NCI-H345 (cell line): Measurements from ENCODE around the gene TMEM154.
A peak's percentile ranks its signal among the peaks of the same experiment; 100 is the strongest.

Experiments used
- DNase-seq: peaks from one replicate; lab custom pipeline; 2025; lab: John Stamatoyannopoulos, UW

The TMEM154 gene

DNA sequence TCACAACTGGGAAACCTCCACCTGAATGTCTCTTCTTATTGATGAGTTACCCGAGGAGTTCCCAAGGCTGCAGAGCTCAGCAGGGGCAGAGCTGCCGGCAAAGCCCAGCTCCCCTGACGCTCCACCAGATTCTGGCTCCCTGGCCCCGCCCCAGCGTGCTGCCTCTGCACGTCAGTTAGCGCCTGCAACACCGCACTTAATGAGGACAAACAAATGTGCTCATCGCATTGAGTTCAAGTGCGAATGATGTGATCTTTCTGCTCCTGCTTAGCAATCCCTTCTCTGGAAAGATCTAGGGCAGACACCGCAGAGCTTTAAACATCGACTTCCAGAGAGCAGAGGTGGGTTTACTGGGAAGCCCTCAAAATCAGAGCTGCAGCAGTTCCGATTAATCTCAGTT, 88.4 kb downstream of the TMEM154 start:
- peak; percentile 73 for DNase-seq

DNA sequence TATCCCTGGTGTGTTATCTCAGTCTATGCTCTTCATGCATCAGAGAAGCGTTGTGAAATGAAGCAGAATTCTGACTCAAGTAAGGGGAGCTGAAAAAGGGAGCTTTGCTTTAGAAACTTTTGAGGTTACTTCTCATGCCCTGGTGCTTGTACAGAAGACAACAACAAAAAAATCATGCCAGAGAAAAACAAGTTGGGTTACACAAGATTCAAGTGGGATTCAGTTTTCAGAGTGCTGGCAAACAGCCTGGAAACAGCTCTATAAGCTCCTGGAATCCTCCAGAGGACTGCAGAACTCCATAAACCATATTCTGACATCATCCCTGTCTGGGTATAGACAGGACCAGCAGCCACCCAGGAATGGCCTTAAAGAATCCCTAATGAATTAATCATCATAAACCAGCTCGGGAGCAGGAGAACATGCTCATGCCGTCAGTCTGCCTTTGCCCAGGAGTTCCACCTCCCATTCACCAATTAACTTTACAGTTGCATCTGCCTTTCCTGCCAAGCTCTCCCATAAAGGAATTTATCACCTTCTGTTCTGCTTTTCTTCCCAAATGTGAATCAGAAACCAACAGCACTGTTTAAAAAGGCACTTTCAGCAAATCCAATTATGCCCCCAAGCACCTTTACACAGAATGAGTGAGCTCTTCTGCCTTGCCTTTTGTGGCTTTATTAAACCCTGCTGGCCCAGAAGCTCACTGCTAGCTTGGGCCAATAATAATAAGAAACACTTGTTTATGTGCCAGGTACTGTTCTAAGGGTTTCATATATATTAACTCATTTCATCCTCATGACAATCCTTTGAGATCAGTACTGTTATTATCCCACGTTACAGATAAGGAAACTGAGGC, 89.4 kb downstream of the TMEM154 start:
- DNase-seq, result peak; percentile 73

DNA sequence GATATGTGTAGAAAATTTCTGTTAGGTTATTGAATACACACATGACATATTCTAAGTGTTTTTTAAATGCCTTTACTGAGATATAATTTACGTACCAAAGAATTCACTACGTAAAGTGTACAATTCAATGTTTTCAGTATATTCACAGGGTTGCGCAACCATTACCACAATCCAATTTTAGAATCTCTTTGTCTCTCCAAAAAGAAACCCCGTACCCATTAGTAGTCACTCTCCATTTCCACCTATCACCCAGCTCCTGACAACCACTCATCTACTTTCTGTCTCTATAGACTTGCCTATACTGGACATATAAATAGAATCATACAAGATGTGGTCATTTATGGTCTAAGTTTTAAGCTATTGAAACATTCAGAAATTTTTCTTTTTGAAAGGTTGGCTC, 90.9 kb downstream of the TMEM154 start:
- DNase-seq, result no peak

DNA sequence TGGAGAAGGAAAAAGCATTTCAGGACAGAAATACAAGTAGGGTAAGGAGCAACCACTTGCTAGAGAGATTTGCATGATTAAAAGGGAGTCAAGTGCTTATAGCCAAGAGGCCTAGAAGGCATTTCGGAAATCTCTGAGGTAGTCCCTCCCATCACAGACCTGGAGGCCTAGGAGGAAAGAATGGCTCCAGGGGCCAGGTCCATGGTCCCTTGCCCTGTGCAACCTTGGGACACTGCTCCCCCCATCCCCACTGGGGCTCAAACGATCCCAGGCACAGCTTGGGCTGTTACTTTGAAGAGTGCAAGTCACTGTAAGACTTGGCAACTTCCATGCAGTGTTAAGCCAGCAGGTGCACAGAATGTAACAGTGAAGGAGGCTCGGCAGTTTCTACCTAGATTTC, 92.7 kb downstream of the TMEM154 start:
- DNase-seq, result no peak

DNA sequence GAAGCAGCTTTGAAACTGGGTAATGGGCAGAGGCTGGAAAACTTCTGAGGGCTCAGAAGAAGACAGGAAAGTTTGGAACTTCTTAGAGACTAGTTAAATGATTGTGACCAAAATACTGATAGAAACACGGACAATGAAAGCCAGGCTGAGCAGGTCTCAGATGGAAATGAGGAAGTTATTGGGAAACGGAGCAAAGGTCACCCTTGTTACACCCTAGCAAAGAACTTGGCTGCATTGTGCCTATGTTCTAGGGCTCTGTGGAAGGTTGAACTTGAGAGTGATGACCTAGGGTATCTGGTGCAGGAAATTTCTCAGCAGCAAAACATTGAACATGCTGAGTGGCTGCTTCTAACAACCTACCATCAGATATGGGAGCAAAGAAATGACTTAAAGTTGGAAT, 93.1 kb downstream of the TMEM154 start:
- no peak for DNase-seq

DNA sequence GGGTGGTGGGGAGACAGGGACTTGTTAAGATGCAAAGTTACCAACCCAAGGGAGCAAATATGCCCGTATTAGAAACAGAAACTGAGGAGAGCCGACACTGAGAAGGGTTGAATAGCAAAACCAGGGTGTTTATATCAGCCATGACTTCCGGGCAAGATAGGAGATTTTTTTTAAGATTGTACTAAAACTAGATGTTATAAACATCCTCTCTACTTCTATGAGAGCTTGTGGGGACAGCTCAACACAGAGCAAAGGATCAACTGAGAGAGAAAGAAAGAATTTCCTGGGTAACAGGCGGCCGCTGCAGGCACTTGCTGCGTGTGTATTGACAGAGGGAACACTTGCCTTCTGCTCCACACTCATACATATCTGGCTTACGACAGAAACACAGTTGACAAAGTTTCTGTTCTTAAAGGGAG, 94.8 kb downstream of the TMEM154 start:
- no peak for DNase-seq

DNA sequence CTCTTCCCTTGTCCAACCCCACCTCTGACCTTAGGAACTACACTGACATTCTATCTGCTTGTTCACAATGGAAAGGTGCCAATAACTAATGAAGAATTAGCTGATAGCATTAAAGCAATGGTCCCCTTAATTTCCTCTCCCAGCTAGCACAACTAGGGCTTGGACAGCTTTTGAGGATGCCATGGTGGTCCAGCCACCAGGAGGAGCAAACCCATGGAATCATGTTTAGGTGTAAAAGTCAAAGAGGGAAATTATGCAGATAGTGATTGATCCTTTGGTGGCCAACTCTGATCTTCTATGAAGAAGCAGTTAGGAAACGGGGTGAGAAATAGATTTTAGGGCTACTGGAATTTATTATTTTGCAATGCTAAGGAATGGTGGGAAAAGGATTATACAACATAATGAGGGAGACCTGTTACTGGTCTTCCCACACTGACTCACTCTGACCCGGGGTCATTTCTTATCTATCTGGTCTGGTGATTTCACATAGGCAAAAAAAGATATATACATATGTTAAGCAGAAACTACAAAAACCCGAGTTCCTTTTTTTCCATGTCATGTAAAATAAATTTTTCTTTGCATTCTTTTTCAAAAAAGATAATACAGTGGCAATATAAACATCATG, 98.1 kb downstream of the TMEM154 start:
- no peak for DNase-seq

DNA sequence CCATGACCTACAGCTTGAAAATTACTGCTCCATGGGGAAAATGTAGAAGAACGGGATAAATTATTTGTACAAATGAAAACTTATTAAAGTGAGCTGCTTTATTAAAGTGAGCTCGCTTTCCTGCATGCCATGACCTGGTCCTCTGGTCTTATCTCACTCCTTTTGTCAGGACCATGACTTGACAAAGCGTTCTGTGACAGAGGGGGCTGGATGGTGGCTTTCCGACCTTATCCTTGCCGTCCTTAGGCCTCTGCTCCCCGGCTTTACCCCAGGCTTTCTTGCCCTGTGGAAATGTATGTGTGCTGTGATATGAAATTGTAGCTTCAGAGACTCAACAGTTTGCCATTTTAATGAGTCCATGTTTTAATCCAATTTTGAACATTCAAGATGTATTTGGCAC, 99.9 kb downstream of the TMEM154 start:
- DNase-seq, result no peak

DNA sequence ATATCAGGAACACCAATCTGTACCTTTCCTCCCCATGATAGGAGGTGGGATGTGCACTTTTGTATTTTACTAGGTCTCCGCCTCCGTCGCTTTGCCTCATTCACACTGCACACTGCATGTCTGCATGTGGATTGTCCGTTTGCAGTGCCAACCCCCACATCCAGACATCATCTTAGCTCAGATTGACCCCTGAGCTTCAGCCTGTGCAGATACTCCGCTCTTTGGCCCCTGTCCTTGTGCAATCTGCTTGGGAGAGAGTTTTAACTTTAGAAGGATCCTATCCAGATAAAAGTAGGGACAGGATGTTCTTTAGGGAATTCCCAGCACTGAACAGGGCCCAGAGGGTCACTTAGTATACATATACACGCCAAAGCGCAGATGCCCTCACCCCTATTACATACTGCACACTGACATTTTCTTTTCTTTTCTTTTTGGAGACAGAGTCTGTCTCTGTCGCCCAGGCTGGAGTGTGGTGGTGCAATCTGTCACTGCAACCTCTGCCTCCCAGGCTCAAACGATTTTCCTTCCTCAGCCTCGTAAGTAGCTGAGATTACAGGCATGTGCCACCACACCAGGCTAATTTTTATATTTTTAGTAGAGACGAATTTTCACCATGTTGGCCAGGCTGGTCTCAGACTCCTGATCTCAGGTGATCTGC, 100.6 kb downstream of the TMEM154 start:
- no peak for DNase-seq

DNA sequence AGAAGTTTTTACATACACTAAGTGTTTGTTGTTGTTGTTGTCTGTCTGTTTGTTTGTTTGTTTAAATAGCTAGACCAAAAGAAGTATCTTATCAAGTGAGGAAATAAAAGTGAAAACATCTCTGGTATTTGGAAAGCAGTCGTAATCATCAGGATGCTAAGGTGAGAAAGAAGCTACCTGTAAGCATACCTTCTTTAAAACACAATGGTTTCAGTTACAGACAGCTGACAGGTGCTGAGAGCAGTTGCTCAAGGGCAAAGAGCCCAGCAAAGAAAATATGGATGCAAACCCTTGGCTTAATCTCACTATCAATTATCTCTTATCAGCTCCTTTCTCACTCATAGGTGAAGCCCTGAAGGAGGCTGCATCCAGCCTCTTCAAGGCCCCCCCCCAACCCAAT, 101.1 kb downstream of the TMEM154 start:
- no peak for DNase-seq

DNA sequence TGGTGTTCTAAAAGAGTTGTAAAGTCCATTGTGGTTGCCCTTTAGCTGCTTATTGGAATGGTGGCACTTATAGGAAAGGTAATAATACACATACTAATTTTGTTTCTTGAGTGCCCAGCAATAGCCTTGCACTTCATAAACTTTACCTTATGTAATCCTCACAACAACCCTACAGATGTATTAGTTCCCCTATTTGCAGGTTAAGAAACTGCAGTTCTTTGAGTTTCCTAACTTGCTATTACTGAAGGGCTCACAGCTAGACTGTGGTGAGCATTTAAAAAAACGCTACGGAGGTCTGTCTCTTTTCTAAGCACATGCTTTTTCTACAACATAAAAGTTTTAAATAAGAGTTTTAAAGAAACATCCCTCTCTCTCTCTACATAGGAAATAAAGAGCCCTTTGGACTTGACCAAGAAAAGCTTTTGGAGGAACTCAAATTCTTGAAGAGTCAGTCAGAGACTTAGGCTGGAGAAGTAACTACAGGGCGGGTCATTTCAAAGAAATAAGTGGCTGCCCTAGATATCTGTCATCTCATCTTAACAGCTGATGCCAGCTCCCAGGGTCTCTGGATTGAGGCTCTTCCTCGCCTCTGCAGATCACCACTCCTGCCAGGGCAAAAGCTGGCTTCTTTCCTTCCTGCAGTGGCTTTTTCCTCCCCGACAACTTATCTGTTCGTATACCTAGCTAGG, 101.9 kb downstream of the TMEM154 start:
- DNase-seq, result no peak

DNA sequence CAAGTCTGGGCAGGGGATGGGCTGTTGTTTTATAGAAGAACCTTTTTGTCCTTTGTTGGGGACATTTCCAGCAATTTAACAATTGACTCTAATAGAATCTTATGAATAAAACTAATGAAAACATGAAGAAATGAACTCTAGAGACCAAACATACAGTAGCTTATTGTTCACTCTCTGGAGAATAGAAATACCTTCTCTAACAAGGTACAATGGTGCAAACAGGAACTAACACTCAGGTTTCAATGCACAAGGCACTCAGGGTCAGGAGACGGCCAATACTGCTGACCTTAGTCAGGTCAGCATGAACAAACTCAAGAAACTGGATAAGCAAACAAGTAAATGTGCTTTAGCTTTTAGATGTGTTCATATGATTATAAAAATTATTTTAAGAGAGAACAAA, 104.3 kb downstream of the TMEM154 start:
- DNase-seq, result no peak

DNA sequence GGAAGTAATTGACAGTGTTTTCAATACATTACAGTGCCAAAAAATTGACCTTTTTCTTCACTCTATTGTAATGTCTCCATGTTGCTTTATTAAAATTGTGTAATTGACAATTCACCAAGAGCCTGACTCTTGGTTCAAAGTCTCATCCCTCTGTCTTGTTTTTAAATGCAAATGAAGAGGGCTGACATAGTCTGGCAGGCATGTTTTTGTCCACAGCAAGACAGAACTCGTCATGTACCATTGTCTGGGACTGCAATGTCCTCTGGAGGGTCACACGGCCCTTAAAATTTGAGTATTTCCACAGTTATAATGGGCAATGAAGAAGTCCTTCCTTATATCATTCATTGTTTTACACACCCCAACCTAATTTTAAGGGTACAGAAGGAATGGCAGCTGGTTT, 105.9 kb downstream of the TMEM154 start:
- DNase-seq, result no peak

DNA sequence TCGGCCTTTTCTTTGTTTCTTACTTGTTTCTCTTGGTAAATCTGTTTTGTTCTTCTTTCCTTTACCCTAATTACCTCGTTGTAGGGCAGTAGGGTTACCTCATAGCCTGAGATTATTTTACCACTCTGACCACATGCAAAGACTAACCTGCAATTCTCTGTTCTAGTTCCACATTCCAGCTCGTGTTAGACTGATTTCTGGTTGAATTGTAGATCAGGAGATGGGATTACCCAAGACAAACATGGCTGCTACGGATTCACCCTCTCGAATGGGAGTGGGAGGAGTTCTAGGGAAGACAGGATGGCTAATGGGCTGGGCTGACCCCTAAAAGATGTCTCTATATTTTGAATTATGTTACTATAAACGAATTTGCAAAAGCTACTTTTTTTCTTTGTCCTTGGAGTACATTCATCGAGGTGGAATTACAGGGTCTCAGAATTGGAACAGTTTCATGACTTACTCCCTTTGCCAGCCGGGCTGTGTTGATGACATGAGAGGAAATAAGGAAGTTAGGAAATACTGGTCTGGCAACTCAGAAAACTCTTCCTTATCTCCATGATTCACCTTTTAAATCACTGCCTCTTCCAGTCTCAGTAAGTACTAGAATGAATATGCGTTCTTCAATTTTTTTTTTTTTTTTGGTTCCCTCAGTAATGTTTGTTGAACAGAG, 107.2 kb downstream of the TMEM154 start:
- DNase-seq, result no peak

DNA sequence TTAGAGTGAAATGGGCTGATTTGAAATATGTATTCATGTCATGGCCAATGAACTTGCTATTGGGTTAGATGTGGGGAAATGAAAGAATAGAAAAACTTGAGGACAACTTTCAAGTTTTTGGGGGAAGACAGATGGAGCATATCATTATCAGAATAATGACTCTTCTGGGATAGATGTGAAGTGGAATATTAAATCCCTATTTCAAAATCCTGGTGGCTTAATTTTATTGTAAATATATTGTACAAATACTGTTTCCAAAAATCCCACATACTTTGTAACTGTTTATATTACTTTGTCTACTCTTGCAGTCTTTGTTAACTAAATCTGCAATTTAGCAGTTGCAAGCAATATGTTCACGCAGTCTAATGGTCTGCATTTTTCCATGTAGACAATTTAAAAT, 108.0 kb downstream of the TMEM154 start:
- no peak for DNase-seq

DNA sequence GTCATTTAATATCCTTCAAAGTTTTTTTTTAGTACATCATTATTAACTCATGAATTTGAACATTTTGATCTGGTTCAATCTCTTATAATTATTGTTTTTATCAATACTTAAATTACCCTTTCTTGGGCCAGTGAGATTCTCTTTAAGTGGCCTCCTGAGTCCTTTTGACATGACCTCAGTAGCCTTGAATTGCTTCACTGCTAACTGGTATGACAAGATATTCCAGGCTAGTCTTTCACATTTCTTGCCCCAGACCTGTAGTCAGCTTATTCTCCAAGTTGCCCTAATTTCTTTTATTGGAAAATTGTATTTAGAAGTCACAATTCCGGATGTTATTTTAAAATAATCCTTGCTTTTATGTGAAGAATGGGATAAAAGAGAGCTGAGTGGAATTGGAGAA, 108.5 kb downstream of the TMEM154 start:
- DNase-seq, result no peak
